ENCODE measurements around the gene RABGAP1.

- TF ChIP-seq CTCF (conservative IDR thresholded peaks at IDR 0.05 in 1 of 2, IDR thresholded peaks at IDR 0.05 in 1 of 2; ENCODE audit: extremely low read depth in 1 of 2, insufficient read depth in 1 of 2, low read depth in 1 of 2, low read length in 2 of 2) = no peak
- no peak for TF ChIP-seq EZH2 (IDR thresholded peaks at IDR 0.05; ENCODE audit: borderline replicate concordance, low read length)
These were observed 45.2 kb downstream of the RABGAP1 start for GRCh38 chr9:122986010-122986409.
